Suprapubic skin (tissue), 3 donors: ENCODE results near the gene YPEL2.

Experiments used
- CTCF ChIP-seq, 2 donors: fragments of 200-600 bp in 1 of 2; fragments of 450-650 bp in 1 of 2; sonication (generic) in 1 of 2; IDR thresholded peaks; one replicate each; pipeline ENCODE4 v1.5.1; 2016 to 2019; ENCODE audit warnings: antibody characterized with exemption in 2 of 2, mild to moderate bottlenecking in 1 of 2, moderate library complexity in 1 of 2
- EP300 ChIP-seq: sonication (generic); formaldehyde crosslinking; IDR thresholded peaks from one replicate; pipeline ENCODE4 v1.6.1; 2017; ENCODE audit warnings: antibody characterized with exemption
- POLR2A ChIP-seq, 2 donors: fragments of 450-650 bp; IDR thresholded peaks; one replicate each; pipeline ENCODE4 v1.6.1; 2017; ENCODE audit warnings: antibody characterized with exemption in 2 of 2, mild to moderate bottlenecking in 2 of 2, moderate library complexity in 2 of 2

GRCh38 chr17:59388069-59388556, 56.7 kb downstream of the YPEL2 start:
- TF ChIP-seq CTCF (IDR thresholded peaks at IDR 0.05) (no peak), POLR2A (IDR thresholded peaks at IDR 0.05) (no peak), EP300 (no peak)
